Right forelimb (tissue), 1 donor: Measurements from ENCODE around the gene MEGF8.

Experiments
- DNase-seq: peaks from one replicate; pipeline ENCODE4 v3.0.0-alpha.2; 2018

Gene MEGF8

DNA sequence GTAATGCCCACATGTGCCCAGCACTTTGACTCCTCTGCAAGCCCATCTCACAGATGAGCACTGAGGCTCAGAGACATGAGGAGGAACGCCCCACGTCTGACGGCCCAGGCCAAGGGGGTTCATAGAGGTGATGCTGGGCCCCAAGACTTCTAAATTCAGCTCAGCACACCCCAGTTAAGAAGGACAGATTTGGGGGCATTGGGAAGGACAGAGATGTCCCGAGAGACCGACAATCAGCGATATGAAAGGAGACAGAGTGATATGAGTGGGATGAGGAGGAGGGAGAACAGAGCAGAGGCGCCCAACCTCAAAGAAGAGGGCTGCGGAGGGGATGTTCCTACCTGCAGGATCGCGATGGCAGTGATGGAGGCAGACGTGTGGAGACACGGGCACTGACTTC lies 64.5 kb downstream of the MEGF8 start, which contains the start of gene CNFN:
CNFN (minus strand) TSS at position 399 of the 400 bp plus-strand sequence. CDS start 1,260 bp downstream, outside the sequence.
- DNase-seq: no peak

DNA sequence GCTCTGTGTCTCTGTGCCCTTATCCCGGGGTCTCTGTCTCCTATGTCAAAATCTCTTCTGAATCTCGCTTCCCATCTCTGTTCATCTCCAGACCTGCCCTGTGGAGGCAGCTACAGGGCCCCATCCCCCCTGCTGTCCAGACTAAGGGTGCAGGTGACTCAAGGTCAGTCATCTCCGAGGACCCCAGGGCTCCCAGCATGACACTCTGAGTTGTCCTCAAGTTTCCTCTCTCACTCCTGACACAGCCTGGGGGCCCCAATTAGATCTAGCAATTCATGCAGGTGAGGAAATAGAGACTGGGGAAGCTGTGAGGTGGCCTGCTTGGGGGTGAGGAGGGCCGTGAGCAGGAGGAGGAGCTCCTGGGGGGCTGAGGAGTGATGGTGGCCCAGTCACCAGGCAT lies 66.7 kb downstream of the MEGF8 start:
- DNase-seq: no peak

DNA sequence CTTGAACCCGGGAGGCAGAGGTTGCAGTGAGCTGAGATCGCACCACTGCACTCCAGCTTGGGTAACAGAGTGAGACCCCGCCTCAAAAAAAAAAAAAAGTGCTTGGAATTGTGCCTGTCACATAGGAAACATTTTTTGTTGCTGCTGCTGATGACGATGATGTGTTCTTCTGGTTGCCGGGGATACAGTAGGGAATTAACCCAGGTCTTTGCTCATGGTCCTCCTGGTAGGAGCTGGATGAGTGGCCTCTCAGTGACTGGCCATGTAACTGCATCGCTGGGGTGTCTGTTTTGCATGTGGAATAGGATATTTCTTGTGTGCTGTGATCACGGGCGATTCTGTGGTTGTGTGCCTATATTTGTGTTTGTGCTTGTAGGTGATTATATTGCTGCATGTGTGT lies 69.3 kb downstream of the MEGF8 start:
- no peak for DNase-seq

DNA sequence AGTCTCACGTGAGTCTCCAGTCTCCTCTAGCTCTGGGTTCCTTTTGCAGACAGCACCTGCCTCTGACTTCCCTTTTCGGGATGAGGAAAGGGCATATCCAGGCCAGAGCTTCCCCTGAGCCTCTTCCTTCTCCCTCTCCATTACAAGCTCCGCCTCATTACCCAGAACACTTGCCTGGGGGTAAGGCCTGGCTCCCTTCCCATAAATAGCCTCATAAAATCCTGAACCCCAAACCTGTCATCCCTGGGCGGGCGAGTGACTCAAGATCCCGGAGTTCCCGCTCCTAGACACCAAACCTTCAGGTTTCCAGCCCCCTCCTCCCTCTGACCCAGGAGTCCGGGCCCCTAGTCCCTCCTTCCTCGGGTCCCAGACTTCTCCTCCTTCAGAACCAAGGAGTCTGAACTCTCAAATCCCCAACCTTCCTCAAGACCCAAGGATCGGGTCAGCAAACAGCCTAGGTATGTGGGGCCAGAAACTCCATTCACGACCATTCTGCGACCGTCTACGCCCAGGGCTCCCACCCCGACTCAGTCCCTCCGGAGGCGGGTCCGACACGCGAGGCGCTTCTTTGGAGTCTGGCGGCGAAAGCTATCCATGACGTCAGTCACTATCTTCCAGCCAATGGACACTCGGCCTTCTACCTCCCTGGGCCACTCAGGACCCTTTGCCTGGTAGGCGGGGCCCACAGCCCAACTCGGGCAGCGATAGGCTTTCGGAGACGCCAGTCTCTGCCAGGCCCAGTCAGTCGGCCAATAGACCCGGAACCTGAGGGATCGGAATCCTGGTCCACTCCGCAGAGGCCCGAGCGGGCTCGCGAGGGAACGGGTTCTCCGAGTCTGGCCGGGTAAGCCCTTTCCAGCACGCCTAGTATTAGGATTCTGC lies 71.2 kb downstream of the MEGF8 start:
- DNase-seq: peak; percentile 99

DNA sequence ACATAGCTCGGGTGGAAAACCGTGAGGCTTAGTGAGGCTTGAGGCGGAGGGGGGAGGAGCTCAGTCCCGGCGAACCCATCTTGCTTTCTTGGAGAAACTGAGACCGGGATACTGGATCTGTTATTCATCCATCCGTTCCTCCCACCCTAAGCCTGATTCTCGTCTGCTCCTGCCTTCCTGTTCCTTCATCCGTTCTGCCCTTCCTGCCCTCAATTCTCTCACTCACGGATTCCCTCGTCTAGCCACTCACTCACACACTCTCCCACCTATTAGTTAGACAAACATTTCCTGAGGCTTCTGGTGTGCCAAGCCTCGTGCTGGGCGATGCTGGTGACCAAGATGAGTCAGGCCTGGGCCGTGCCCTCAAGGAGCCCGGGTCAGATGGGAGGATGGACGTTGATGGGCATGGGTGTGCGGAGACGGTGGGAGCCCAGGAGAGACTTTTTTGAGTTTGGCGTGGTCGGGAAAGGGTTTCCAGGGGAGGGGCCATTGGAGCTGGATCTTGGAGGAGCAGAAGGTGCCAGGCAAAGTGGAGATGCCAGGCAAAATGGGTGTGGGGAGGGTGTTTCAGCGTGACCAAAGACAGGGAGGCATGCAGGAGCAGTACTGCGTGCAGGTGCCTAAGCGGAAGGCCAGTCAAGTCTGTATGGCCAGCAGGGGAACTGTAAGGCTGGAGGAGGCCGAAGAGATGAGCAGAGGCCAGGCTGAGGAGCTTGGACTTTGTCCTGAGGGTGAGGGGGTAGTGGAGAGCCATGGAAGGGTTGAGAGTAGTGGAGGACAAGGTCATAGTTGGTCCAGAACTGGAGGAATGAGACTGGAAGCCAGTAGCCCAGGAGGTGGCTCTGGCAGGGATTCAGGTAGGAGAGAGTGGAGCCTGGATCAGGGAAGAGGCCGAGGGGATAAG lies 72.1 kb downstream of the MEGF8 start:
- no peak for DNase-seq

DNA sequence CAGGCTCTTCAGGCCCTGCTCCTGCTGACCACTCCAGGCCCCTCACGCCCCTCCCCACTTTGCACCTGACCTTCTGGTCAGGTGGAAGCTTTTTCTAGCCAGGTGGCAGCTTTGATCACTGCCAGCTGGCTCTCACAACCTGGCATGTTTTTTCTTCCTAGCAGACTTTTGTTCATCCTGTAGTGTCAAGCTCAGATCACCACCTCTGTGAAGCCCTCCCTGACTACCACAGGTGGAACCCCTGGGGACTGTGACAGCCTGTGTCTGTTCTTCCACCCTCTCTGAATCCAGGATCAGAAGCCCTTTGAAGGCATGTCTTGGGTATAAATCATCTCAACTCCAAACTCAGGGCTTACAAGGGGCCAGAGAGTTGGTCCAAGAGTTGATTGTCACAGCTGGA lies 75.0 kb downstream of the MEGF8 start:
- no peak for DNase-seq

DNA sequence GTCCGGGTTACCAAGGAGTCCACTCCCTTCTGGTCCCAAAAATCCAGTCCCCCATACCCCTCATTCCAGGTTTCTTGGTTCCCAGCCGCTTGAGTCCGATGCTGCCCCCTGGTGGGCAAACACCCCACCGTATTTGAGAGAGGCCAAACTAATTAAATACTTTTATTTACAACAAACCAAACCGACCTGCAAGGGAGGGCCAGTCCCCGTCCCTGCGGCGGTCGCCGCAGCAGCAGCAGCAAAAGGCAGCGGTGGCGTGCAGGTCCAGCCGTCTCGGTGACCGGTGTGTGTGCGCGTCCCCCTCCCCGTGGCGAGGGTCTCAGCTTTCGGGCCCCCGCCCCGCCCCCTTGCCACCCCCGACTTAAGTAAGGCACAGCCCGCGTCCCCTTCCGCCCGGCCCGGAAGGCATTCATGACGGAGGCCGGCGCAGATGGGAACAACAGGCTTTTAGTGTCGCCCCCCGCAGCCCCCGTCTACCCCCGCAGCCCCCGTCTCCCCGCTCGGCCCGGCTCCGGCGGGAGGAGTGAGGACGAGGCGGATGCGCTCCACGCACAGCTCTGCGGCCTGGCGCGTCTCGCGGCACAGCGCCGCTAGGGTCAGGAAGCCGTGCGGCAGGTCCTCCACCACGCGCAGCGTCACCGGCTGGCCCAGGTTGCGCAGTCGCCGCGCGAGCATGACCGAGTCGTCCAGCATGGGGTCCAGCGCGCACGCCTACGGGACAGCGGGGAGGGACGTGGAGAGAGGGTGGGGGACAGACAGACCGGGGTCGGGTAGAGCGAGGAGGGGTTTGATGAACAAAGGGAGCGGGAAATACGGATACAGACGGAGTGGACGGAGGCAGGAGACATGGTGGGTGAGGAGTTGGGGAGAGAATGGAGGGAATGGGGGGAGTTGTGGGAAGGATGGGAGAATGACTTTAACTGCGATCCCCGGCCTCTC lies 76.2 kb downstream of the MEGF8 start:
- DNase-seq: peak; percentile 90

DNA sequence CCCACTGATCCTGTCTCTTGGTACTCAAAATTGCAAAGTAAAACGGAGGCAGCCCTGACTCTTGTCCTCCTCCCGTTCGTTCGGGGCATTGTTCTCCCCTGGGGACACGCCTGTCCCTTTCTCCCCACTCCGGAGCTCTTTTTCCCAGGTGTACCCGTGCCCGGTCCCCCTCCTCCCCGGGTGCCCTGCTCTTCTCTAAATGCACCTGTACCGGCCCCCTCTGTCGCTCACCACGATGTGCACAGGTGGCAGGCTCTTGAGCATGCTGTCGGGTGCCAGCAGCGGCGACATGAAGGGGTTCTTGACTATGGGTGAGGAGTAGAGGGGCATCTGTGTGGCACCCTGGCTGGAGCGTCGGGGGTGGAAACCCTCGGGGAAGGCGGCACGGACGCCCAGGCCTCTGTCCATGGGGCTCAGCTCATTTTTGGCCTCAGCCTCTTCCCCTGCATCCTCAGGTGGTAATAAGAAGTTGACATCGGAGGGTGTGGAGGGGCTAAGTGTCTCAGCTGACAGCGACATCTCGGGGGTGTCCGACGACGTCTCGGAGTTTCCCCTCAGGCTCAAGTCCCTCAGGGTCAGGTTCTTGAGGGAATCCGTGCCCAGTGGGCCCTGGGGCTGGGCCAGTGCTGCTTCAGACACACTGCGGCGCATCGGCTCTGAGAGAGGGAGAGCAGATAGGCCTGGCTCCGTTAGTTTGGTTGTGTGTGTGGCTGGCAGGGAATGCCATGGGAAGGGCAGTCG lies 77.1 kb downstream of the MEGF8 start:
- DNase-seq: no peak

DNA sequence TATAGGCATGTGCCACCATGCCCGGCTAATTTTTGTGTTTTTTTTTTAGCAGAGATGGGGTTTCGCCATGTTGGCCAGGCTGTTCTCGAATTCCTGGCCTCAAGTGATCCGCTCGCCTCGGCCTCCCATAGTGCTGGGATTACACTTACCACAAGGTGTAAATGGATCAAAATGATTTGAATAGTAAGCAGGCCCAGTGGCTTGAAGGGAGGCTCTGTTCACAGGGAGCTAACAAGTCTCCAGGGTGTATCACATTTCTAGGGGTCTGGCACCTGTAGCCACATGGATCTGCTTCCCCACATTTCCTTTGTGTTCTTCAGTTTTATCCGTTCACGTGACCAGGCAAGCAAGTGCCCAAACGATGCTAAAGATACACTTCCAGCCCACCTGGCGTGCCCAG lies 78.2 kb downstream of the MEGF8 start:
- DNase-seq: no peak

DNA sequence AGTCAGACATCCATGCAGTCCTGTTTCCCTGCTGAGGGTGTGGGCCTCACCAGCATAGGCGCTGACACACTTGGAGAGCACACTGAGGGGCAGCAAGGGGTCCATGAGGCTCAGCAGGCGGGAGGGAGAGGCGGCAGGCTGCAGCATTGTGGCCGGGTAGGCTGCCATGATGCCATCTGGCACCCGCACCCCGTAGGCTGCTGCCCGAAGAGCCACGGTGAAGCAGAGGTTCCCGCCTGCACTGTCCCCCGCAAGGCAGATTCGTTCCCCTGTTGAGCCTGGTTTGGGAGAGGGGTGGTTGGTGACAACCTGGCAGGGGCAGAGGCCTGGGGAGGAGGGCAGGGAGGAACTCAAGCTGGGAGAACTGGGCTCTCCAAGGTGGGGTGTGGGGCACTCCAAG lies 80.7 kb downstream of the MEGF8 start:
- no peak for DNase-seq

DNA sequence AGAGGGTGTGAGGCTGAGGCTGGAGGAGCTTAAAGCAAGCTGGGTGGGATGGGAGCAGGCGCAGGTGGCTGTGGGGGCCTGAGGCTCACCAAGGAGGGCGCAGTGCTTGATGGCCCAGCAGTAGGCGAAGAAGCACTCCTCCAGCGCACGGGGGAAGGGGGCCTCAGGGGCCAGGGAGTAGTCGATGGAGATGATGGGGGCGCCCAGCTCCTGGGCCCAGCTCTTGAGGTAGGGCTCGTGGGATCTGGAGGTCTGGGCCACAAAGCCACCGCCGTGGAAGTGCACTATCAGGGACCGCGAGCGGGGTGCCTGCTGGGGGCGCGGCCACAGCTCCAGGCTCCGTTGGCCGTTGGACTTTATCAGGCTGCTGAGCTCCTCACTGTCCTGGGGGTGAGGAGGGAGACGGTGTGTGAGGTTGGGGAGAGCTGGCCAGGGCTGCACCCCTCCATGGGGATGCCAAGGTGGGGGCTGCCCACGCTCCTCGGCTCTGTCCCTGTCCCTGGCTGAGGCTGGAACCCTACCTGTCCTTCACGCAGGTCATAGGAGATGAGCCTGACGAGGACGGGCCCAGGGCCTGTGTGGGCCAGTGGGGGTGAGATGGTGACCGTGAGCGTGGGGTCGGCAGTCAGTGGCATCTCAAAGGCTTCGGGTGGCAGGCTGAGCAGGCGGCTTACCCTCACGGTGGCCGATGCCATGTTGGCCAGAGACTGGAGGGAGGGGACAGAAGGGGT lies 81.8 kb downstream of the MEGF8 start:
- DNase-seq: no peak

DNA sequence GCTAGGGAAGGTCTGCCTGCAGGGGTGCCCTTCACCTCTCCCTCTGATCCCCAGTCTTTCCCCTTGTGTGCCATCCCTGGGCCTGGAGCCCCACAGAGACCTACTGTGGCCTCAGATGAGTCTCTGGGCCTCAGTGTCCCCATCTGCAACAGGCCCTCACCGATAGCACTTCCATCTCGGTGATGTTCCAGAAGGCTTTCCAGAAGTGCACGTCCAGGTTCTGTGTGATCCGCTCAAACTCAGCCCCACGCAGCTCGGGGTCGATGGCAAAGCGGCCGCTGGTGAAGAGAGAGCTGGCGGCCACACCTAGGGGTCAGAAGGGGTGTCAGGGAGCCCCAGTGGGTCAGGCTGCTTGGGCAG lies 82.4 kb downstream of the MEGF8 start:
- DNase-seq: no peak

DNA sequence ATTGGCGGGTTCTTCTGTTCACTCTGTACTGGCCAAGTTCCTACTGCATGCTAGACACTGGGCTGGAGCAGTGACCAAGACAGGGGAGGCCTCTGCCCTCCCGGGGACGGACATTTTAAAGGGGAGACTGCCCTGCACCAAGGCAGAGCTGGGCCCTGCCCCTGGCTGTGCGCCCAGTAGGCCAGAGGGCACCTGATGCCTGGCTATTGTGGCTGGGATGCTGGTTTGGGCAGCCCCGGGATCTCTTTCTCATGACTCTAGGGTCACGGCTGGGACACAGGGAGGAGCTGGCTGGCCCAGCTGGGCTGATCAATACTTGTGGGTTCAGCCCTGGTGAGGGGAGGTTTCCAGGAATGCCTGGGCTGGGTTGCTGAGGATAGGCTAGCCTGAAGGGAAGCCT lies 84.0 kb downstream of the MEGF8 start:
- DNase-seq: no peak

DNA sequence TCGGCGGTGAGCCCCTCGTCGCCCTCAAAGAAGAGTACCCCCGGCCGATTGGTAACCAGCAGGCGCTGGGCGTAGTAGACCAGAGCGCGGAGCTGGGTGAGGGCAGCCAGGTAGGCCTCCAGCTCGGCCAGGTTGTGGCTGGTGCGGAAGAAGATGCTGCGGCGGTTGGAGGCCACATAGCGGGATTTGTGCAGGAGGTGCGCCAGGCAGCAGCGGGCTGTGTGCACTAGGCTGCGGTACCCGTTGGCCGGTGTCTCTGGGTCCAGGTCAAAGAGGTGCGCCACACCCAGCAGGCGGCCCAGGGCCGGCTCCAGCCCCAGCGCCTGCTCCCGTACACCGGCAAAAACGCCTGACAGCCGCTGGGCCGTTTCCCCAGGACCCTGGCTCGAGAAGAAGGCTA lies 84.9 kb downstream of the MEGF8 start:
- DNase-seq: no peak

DNA sequence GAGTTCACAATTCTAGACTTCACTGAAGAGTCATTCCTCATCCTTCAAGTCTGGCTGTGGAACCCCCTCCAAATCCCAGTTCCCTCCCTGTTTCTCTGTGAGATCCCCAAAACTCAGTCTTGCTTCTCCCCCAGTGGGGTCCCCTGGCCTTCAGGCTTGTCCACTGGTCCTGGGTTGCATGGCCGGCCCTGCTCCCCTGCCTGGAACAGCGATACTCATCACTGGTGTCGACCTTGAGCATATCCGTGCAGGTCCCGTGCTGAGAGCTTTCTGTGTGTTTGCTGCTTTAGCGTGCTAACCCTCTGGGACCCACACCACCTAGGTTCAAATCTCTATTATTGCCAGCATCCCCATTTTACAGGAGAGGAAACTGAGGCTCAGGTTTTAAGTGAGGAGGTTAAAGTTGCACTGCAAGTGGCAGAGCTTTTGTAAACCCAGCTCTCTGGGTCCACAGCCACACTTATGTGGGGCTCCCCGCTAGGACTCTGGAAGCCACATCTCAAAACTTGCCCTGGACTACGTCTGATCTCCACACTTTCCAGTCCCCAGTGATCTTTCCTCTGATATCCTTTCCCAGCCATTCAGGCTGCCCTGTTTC lies 86.2 kb downstream of the MEGF8 start:
- peak; percentile 18 for DNase-seq

DNA sequence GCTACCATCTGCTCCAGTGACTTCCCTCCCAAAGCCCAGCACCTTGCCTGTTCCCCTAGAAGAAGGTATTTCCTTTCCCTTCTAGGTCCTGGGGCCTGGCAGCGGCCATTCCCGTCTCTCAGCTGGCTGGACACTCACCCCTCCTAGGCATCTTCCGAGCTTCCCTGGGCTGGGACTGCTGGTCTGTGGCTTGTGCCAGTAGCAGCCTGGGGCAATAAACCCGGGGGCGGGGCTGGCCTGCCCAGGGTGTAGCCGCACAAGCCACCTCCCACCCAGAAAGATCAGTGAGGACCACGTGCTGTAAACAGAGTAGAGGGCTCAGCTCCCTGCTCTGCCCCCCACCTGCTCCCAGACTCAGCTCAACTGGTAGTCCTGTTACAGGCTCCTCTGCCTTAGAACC lies 86.8 kb downstream of the MEGF8 start:
- no peak for DNase-seq

DNA sequence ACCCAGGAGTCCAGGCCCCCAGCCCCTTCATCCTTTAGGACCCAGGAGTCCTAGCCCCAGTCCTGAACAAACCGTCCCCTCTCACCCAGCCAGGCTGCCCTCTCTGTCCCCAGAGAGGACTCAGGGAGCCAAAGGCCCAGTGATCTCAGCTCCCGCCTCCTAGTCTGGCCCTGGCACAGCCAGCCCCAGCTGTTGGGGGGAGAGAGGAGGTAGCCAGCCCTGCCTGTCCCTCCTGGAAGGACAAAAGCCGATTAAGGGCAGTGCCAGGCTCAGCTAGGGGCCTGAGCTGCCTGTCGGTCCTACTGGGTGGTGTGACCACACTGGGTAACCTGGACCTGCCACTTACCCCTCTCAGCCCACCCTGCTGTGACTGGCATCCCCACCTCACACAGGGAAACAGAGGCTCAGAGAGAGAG lies 87.2 kb downstream of the MEGF8 start:
- no peak for DNase-seq

DNA sequence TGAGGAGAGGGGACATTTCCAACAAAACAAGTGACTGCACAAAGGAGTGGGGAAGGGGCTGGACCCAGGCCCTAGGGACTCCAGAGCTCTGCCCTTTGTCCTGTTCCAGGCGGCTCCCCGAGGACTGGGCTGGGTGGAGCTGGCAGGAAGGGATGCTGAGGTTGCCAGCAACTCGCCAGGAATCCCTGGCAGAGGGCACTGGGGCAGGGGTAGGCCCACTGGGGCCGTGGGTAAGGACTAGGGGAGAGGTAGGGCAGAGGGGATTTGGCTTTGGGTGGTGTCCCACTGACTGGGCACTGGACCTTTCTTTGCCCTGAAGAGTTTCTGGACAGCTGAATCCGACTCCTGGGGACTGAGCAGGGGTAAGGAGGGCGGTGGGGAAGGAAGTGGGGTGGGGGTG lies 93.9 kb downstream of the MEGF8 start:
- peak; percentile 39 for DNase-seq

DNA sequence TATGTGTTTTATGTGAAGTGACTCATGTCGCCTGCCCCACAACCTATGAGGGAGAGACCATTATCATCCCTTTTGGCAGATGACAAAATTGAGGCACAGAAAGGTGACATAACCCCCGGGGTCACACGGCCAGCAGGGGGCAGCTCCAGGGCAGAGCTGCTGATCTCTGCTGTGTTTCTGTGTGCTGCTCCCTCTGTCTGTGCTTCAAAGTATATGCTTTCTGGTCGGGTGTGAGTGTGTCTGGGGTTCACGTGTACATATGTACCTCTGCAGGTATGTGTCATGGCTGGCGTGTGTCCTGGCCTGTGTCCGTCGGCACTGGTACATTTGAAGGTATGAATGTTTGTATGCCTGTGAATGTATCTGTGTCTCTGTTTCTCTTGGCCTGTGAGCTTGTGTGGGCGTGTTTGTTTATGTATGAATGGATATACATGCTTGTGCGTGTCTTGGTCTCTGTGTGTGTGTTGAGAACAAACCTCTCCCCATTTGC lies 94.7 kb downstream of the MEGF8 start:
- DNase-seq: peak; percentile 29

DNA sequence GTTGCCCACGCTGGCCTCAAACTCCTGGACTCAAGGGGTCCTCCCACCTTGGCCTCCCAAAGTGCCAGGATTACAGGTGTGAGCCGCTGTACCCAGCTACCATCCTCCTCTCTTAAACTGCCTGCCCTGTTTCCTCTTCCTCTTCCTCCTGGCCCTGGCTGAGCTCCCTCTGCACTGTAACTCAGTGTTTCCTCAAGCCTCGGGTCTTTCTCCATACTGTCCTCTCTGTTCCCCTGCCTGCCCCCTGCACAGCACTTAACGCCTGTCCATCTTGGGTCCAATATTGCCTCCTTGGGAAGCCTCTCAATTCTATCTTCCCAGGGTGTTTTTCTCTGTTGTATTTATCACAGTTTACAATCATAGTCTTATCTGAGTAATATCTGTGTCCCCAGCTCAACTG lies 95.7 kb downstream of the MEGF8 start:
- DNase-seq: no peak

DNA sequence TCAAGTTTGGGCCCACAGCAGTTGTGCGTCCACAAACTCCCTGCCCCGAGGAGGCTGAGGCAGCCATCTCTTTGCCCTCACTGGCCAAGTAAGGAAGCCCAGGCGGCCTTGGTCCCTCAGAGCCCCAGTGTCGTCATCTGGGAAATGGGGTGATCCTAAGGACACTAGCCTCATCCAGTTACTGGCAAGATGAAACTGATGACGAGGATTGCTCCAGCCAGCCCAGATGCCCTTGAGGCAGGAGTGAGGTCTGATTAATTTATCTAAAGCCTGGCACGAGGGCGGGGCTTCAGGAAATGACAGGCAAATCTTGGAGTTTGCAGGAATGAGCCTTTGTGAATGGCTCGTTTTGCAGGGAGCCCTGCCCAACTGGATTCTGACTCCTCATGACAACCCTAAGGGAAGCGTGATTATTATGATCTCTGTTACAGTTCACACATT lies 96.2 kb downstream of the MEGF8 start:
- DNase-seq: no peak
